HUDEP-2 (cell line): ENCODE data around the gene PRM1.
"Not testable (repeated sequence)": the region's sequence is repeated elsewhere in the genome, so short reads cannot be mapped to it uniquely, and the experiment has no call there.

ENCODE experiments used
- DNase-seq, 76 experiments: peaks; one replicate each; lab custom pipeline; 2025; ENCODE audit not compliant: unreplicated experiment in 76 of 76; lab: John Stamatoyannopoulos, UW

PRM1 gene

GRCh38 chr16:11298143-11298900 is 17.2 kb upstream of the PRM1 start:
- DNase-seq = no peak

DNA sequence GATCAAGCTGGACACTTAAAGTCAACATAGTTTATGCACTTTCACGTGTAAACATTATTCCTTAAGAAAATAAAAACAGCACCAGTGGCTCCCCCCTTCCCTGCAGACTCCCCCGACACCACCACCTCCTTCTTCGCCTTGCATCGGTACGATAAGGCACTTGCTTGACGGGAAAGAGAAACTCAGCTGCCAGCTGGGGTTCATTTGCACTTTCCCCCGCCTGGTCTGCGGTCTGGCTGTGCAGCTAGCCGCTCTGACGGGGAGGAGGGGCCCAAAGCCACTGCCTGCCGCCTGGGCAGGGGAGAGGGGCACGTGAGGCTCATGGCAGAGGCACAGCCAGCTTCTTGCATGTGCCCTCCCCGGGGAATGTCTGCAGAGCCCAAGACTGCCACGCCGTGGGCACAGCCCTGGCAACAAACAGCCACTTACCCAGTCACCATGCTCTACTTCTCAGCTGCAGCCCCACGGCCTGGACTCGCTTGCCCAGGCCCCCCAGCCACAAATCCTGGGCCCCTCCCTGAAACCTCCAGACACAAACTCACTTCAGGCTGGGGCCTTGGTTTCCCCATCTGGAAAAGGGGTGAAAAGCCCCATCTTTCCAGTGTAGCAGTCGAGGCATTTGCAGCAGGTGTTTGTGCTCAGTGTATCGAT is 16.5 kb upstream of the PRM1 start:
- DNase-seq = peak in 74 of 76 experiments; percentile 7 to 87 (median 71)

DNA sequence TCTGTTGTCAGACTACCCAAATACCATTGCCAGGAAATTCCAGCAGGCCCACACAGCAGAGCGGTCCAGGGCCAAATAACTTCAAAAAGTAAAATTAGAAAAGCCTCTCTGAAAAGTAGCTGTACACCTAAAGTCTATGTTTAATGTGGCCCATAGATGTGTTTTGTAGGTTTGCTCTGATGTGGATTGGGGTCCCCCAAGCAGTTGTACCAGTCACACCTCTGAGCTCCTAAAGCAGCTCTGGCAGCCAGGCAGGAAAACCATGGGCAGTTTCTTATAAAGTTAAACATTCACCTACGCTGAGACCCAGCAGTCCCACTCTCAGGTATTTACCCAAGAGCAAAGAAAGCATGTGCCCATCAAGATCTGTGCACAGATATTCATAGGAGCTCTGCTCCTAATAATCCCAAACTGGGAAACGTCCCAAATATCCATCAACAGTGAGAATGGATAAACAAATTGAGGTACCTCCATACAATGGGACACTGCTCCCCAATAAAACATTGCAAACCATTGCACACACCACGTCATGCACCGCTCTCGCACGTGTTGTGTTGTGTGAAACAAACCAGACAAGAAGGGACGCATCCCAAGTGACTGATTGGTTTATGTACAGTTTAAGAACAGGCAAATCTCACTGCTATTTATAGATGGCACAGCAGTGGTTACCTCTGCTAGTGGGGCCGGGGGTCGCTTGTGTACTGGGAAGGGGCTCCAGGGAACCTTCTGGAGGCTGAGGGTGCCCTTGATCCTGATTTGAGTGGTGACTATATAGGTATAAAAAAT is 15.8 kb upstream of the PRM1 start:
- DNase-seq = no peak

- DNase-seq = no peak
These were observed 15.2 kb upstream of the PRM1 start for GRCh38 chr16:11296351-11296705.

GRCh38 chr16:11295672-11296071 is 14.5 kb upstream of the PRM1 start:
- no peak for DNase-seq

DNA sequence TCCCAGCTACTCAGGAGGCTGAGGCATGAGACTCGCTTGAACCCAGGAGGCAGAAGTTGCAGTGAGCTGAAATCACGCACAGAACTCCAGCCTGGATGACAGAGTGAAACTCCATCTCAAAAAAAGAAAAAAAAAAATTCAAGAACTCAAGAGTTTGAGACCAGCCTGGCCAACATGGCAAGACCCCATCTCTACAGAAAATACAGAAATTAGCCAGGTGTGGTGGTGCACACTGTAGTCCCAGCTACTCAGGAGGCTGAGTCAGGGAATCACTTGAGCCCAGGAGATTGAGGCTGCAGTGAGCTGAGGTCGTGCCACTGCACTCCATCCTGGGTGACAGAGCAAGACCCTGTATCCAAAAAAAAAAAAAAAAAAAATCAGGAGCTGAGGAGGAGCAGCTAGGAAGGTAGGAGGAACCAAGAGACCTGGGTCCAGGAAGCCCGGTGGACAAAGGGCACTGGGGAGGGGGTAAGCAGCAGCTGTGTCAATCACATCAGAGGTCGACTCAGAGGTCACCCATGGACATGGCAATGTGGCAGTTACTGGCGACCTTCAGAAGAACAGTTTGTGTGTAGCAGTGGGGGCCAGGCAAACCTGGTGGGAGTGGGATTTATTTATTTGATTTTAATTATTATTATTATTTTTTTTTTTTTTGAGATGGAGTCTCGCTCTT is 11.1 kb upstream of the PRM1 start:
- no peak for DNase-seq

GRCh38 chr16:11291091-11291703 is 10.1 kb upstream of the PRM1 start:
- DNase-seq = no peak

DNA sequence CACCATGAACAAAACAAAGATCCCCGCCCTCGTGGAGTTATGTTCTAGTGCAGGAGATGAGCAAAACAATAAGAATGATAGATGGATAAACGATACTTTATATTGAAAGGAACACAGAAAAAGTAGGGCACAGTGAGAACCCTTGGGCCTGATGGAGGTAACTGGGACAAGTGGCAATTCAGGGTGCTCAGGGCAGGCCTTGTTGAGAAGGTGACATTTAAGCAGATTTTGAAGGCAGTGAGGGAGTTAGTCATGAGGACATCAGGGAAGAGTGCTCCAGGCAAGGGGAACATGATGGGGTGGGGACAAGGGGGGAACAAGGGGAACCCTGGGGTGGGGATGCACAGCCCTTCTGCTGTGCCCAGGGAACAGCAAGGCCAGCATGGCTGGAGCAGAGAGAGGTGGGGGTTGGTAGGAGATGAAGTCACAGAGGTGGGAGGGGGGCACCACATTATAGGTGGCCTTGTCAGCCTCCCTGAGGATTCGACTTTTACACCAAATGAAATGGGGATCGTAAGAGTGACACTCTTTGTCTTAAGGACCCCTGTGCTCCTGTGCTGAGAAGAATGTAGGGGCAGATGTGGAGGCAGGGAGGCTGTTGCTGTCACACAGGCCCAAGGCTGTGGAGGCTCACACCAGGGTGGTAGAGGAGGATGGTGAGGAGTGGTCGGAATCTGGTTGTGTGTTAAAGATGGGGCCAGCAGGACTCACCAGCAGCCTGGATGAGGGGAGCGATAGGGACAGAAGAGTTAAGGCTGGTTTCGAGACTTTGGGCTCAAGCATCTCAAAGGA is 9.2 kb upstream of the PRM1 start:
- no peak for DNase-seq

DNA sequence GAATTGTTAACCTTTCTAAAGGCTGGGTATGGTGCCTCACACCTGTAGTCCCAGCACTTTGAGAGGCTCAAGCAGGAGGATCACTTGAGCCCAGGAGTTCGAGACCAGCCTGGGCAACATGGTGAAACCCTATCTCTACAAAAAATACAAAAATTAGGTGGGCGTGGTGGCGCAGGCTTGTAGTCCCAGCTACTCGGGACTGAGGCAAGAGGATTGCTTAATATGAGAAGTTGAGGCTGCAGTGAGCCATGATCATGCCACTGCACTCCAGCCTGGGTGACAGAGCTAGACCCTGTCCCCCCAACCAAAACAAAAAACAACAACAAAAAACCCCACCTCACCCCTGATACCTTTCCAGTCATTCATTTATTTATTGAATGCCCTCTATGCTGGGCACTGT is 8.6 kb upstream of the PRM1 start:
- DNase-seq = not testable (repeated sequence)

DNA sequence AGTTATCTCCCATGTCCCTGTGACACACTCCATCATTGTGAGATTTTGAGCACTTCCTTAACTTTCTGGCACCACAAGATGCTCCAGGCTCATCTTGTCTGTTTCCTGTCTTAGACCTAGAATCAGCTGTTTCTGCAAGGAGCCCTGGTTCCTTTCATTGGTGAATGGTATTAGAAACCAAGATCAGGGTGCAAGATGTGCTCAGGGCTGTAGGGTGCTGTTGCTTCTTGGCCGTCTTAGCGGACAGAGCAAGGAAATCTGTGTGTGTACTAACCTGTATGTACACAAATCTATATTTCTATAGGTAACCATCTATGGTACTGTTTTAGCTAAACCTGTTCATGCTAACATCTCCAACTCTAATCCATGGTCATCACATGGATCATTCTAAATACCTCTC is 8.1 kb upstream of the PRM1 start:
- no peak for DNase-seq

GRCh38 chr16:11285842-11286241 is 4.7 kb upstream of the PRM1 start:
- no peak for DNase-seq

GRCh38 chr16:11283820-11284248 is 2.7 kb upstream of the PRM1 start:
- no peak for DNase-seq

DNA sequence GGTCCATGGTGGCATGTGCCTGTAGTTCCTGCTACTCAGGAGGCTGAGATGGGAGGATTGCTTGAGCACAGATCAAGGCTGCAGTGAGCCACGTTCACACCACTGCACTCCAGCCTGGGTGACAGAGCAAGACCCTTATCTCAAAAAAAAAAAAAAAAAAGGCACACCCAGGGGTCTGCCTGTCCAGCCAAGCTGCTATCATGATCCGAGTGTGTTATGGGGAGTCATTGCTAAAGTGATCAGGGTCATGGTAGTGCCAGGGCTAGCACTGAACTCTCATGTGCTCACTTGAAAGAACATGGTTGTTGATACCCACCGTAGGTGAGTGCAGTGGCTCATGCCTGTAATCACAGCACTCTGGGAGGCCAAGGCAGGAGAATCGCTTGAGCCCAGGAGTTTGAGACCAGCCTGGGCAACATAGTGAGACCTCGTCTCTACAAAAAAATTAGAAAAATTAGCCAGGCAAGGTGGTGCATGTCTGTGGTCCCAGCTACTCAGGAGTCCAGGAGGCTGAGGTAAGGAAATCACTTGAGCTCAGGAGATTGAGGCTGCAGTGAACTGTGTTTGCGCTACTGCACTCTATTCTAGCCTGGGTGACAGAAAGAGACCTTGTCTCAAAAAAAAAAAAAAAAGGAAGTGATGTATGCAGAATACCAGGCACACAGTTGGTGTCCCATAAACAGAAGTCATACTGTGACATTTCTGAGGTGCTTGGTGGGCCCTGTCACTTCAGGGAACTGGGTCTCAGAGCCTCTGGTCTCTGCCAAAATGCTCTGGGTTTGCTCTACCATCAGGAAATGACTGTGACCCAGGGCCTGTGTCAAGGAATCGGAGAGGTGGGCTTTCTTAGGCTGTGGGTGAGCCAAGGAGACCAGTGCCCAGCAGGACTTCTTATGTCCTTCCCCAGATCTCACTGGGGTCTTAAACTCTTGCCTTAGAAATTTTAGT is 2.2 kb downstream of the PRM1 start:
- DNase-seq = no peak

DNA sequence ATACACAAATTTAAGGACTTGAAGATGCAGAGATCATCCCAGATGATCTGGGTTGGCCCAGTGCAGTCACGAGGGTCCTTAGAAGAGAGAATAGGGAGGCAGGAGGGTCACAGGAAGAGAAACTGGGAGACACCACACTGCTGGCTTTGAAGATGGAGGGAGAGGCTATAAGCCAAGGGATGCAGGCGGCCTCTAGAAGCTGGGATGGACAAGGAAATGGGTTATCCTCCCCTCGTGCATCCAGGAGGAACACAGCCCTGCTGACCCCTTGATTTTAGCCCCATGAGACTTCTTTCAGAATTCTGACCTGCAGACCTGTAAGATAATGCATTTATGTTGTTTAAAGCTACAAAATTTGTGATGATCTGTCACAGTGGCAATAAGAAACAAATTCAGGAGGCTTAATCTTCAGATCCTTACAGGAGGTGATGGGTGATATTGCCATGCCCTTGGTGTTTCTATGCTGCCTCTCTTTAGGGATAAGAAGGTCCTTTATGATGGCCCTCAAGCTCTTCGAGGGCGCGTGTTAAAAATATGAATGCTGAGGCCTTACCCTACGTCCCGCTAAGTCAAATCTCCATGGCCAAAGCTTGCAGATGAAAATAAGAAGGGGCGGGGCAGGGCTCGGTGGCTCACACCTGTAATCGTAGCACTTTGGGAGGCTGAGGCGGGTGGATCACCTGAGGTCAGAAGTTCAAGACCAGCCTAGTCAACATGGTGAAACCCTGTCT is 3.4 kb downstream of the PRM1 start:
- no peak for DNase-seq

- DNase-seq = no peak
These were observed 4.1 kb downstream of the PRM1 start for GRCh38 chr16:11276896-11277593.

- DNase-seq = no peak
These were observed 4.8 kb downstream of the PRM1 start, which contains the start of gene PRM2 for GRCh38 chr16:11276143-11276895. TSS of gene PRM2 (minus strand) at chr16:11276480. CDS start at chr16:11276370, 110 bp downstream.

DNA sequence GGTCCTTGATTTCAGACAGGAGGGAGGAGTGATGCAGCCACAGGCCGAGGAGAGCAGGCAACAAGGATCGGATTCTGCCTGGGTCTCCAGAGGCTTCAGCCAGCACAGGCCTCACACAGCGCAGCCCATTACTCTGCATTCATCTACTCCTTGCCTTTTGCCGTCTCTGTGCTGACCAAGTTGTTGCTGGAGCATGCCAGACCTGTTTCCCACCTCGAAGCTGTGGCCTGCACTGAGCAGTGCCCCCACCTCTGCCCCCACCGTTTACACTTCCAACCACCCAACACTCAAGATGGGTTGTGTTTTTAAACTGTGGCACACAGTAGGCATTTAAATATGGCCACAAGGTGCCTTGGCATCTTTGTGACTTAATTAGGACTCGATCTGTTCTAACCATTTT is 6.2 kb downstream of the PRM1 start:
- no peak for DNase-seq
